Fibroblast of mammary gland (primary cell): ENCODE data around the gene FHOD3.
"Not testable (repeated sequence)": the region's sequence is repeated elsewhere in the genome, so short reads cannot be mapped to it uniquely, and the experiment has no call there.

Experiments used
- DNase-seq: peaks from one replicate; pipeline ENCODE4 v3.0.0-alpha.2; 2010; ENCODE audit warnings: low read depth
- H3K4me3 ChIP-seq: 2 replicates; pipeline ENCODE4 v1.5.1; 2011; ENCODE audit warnings: low read depth, mild to moderate bottlenecking, low read length, moderate library complexity; ENCODE audit not compliant: control insufficient read depth
- TF ChIP-seq, protein P1 (sequence below): conservative IDR thresholded peaks from 2 replicates; pipeline ENCODE4 v1.5.1; 2011; ENCODE audit warnings: low read depth, low read length, inconsistent platforms; ENCODE audit not compliant: control insufficient read depth, insufficient read depth

FHOD3 gene

DNA sequence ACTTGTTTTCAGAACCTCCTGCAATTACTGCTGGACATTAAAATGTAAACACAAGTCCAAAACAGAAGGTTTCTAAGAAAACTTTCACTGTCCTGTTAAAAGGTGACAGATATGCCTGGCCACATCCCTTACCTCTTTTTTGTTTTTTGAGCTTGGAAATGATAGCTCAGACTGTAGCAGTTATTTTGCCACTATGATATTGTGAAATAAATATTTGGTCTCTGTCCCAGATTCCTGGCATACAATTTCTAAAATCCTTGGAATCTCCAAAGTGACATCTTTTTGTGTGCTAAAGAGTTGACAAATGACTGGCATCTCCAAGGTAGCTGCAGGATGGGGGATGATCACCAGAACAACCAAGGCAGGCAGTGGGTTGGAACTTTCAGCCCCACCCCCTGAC is 514.4 kb downstream of the FHOD3 start:
- TF ChIP-seq, protein P1, sequence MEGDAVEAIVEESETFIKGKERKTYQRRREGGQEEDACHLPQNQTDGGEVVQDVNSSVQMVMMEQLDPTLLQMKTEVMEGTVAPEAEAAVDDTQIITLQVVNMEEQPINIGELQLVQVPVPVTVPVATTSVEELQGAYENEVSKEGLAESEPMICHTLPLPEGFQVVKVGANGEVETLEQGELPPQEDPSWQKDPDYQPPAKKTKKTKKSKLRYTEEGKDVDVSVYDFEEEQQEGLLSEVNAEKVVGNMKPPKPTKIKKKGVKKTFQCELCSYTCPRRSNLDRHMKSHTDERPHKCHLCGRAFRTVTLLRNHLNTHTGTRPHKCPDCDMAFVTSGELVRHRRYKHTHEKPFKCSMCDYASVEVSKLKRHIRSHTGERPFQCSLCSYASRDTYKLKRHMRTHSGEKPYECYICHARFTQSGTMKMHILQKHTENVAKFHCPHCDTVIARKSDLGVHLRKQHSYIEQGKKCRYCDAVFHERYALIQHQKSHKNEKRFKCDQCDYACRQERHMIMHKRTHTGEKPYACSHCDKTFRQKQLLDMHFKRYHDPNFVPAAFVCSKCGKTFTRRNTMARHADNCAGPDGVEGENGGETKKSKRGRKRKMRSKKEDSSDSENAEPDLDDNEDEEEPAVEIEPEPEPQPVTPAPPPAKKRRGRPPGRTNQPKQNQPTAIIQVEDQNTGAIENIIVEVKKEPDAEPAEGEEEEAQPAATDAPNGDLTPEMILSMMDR: no peak
- H3K4me3 ChIP-seq: no peak overlapping the region
- no peak for DNase-seq

DNA sequence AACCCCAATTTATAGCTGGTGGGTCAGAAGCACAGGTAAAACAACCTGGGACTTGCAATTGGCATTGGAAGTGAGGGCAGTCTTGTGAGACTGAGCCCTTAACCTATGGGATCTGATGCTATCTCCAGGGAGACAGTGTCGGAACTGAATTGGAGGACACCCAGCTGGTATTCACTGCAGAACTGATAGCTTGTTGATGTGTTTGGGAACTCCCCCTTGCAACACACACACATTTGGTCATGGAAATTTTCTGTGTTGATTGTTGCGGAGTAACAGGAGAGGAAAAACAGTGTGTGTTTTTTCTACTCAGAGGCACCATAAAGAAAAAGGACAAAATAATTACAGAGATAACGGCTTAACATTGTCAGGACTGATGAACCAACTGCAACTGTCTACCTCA is 515.2 kb downstream of the FHOD3 start:
- DNase-seq: no peak

DNA sequence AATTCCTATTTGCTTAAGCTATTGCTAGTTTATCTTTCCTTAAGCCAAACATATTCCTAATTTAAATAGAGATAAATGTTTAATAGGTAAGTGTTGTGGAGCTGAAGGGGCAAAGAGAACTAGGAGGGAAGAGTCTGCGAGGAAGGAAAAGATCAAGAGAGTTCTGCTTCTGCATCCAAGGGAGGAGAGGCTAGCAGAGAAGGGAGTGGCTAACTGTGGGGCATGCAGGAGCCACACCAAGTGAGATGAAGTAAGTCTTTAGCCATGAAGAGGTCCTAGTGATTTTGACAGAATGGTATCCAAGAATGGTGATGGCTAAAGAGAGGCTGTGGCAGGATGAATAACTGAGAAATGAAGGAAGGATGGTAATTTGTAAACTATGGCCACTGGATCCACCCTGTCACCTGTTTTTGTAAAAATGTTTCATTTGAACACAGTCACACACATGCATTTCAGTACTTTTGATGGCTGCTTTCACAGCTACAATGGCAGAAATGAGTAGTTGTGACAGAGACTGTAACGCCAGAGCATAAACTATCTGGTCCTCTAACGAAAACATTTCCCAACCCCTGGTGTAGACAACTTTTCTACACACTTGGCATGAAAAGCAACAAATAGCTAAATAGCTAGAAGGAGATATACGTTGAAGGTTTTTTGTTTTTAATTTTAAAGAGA is 515.7 kb downstream of the FHOD3 start:
- no peak for DNase-seq
- H3K4me3 ChIP-seq: no peak overlapping the region
- TF ChIP-seq, protein P1: no peak

More for the DNA sequence above, 515.2 kb downstream of the FHOD3 start:
- TF ChIP-seq, protein P1: no peak
- no peak overlapping the region for H3K4me3 ChIP-seq

DNA sequence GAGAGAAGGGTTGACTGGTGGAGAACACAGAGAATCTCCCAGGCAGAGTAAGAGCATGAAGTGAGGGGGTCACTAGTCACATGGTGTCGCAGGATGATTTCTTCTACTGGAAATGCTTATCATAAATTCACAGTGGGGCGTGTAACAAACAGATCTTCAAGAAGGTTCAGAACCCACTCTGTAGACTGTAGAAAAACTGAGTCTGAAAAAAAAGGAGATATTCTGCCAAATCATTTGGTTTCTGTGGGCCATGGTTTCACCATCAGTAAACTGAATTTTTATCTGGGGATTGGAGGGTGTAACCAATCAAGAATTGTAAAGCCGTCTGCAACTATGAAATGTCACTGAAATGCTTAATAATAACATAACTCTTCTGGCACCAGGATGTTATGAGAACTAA is 516.3 kb downstream of the FHOD3 start:
- TF ChIP-seq, protein P1: no peak
- DNase-seq: no peak
- no peak overlapping the region for H3K4me3 ChIP-seq

DNA sequence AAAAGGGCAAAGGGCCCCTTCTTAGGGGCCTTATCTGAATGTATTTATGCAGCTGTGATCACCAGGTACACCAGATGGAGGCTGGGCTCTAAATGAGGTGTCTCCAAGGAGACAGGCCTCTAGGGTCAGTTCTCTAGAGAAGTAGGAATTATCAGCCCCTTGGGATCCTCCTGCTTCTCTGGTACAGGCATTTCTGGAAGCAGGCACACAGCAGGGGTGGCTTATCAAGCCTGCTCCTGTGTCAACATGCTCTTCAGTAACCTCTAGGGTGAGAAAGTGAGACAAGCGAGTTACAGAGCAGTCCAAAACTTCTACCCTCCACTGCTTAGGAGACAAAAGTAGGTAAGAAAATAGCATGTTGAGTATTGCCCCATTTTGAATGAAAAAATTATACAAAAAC is 517.5 kb downstream of the FHOD3 start:
- no peak for DNase-seq
- no peak overlapping the region for H3K4me3 ChIP-seq
- TF ChIP-seq, protein P1: no peak

DNA sequence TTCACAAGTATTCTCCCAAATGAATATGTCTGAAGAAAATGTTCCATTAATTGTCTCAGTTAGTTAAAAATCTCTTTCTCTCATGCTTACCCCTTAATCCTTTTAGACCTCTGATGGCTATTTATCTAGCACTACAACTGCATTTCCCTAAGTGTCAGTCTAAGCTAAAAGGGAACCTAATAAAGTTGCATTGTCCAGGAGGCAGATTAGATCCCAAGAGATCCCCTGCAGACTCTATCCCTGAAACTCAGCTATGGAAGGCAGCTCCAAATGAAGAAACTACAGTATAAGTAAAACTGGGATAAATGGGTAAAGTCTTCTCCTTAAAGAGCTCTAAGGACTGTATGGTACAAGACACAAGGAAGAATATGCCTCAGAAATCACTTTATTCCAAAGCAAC is 518.6 kb downstream of the FHOD3 start:
- not testable (repeated sequence) for H3K4me3 ChIP-seq, DNase-seq

DNA sequence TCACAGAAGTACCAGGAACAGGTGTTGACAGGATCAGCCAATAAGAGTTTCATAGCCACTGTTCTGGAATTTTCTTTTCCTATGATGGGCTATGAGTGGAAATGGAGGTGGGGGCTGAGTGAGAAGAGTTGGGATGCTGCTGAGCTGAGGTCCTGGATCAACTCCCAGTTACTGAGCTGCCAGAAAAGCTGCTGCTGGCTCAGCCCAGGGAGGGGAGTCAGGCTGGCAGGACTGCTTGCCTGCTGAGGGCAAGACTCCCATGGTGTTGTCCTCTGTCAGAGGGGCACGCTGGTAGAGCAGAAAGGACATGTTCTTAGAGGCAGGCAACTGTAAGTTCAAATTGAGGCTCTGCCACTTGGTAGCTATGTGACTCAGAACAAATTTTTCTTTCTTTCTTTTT is 519.5 kb downstream of the FHOD3 start:
- DNase-seq: no peak
- H3K4me3 ChIP-seq: no peak overlapping the region
- TF ChIP-seq, protein P1: no peak
